ENCODE data around the gene JPT1. TPM values are rescaled to one million over a fixed set of nuclear protein-coding genes. Genes with fewer than 3 reads are reported as not detected.
"Not testable (repeated sequence)": the region's sequence is repeated elsewhere in the genome, so short reads cannot be mapped to it uniquely, and the experiment has no call there.

Gene JPT1
- total and polyA plus RNA-seq, 8 donors: 7.5 to 33.1 (median 17.5) TPM

GRCh38 chr17:75160211-75160610 is 5.9 kb upstream of the JPT1 start:
- WGBS, 2 donors: 88 to 93% methylated on average over 5 of the region's 5 CpGs
- Histone ChIP-seq H3K9me3 (no peaks in the 10 kb centered on the region), H3K4me3 (no peak overlapping the region), H3K27me3 (no peaks in the 10 kb centered on the region), H3K27ac (no peak overlapping the region), H3K4me1 (no peaks in the 10 kb centered on the region), H3K36me3 (no peaks in the 10 kb centered on the region)
- ATAC-seq: no peak
- no peak for FAIRE-seq
- DNase-seq: no peak
- TF ChIP-seq, protein P1, sequence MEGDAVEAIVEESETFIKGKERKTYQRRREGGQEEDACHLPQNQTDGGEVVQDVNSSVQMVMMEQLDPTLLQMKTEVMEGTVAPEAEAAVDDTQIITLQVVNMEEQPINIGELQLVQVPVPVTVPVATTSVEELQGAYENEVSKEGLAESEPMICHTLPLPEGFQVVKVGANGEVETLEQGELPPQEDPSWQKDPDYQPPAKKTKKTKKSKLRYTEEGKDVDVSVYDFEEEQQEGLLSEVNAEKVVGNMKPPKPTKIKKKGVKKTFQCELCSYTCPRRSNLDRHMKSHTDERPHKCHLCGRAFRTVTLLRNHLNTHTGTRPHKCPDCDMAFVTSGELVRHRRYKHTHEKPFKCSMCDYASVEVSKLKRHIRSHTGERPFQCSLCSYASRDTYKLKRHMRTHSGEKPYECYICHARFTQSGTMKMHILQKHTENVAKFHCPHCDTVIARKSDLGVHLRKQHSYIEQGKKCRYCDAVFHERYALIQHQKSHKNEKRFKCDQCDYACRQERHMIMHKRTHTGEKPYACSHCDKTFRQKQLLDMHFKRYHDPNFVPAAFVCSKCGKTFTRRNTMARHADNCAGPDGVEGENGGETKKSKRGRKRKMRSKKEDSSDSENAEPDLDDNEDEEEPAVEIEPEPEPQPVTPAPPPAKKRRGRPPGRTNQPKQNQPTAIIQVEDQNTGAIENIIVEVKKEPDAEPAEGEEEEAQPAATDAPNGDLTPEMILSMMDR (IDR thresholded peaks at IDR 0.05): no peak
- intact Hi-C loops (cut with DNase I): no loop called here

DNA sequence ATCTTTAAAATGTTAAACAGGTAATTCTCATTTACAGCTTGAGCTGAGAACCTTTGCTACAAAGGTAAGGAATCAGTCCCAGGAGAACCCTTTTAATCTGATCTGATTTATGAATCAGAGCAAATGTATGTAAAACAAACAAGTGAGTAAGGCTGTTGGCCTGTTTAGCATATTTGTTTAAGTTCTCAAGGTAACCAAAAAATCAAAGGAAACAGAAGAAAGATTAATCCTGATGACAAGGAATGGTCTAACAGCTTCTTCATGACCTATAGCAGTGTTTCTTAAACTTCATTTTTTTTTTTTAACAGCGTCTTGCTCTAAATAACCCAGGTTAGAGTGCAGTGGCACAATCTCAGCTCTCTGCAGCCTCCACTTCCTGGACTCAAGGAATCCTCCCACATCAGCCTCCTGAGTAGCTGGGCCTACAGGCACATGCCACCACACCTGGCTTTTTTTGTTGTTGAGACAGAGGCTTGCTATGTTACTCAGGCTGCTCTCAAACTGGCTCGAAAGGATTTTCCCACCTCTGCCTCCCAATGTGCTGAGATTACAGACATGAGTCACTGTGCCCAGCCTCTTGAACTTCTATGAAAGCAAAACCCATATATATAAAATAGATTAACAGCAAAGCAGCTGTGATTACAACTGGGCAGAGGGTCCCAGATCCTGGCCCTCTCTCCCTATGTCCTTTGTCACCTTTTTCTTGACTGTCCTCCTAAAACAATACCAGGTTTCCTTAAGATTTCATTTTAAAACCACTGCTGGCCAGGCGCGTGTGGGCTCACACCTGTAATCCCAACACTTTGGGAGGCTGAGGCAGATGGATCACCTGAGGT is 5.1 kb upstream of the JPT1 start:
- TF ChIP-seq, protein P1 (IDR thresholded peaks at IDR 0.05): no peak
- no peak for DNase-seq
- no peaks in the 10 kb centered on the region for H3K4me1 ChIP-seq
- intact Hi-C loops (cut with DNase I): no loop called here
- WGBS, 2 donors: 90 to 91% methylated on average over 4 of the region's 4 CpGs
- H3K4me3 ChIP-seq: no peak overlapping the region
- H3K27ac ChIP-seq: no peak overlapping the region
- no peaks in the 10 kb centered on the region for H3K36me3 ChIP-seq
- no peak for ATAC-seq
- H3K9me3 ChIP-seq: no peaks in the 10 kb centered on the region
- no peak for FAIRE-seq
- no peaks in the 10 kb centered on the region for H3K27me3 ChIP-seq

DNA sequence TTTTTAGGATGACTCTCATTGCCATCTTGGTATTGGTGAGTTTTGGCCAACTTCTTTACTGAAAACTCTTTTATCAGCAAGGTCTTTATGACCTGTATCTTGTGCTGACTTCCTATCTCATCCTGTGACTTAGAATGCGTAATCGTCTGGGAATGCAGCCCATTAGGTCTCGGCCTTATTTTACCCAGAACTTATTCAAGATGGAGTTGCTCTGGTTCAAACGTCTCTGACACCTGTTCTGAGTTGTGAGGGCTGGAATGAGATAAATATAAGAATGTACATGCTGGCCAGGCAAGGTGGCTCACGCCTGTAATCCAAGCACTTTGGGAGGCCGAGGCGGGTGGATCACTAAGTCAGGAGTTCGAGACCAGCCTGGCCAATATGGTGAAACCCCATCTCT is 4.2 kb upstream of the JPT1 start:
- ATAC-seq; intact Hi-C loops (cut with DNase I); FAIRE-seq: not testable (repeated sequence)

DNA sequence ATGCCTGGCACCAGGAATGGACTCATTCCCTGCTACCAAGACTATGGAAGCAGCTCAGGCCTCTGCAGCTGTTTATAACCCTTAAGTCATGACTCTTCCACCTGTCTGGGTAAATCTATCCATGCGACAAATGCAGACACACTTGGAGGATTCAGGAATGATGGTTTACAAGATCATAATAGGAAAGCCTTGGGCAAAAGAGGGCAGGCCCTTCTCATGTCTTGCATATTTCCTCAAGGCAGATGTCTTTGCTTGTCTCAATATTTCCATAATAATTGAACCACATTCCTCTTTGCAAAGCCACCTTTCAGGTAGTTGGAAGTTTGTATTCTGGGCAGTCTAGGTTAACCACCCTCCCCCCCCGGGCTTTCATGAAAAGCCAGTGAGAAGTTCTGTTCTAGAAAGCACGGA is 884 bp upstream of the JPT1 start:
- FAIRE-seq (no peak), ATAC-seq (no peak), DNase-seq (peak in 1 of 6 donors; percentile 17)
- peaks cover 0 to 10% (median 9%) of the 10 kb centered on the region in 3 donors for H3K4me1 ChIP-seq
- intact Hi-C loops (cut with DNase I): no loop called here
- H3K27ac ChIP-seq: no peak overlapping the region
- TF ChIP-seq, protein P1 (IDR thresholded peaks at IDR 0.05): no peak
- H3K4me3 ChIP-seq: no peak overlapping the region
- WGBS, 2 donors: 82 to 84% methylated on average over 3 of the region's 3 CpGs
- no peaks in the 10 kb centered on the region for H3K9me3 ChIP-seq
- H3K27me3 ChIP-seq: no peaks in the 10 kb centered on the region
- H3K36me3 ChIP-seq: no peaks in the 10 kb centered on the region

More for the DNA sequence above, 4.2 kb upstream of the JPT1 start:
- H3K4me1 ChIP-seq, DNase-seq, H3K27ac ChIP-seq, H3K9me3 ChIP-seq, H3K4me3 ChIP-seq, H3K27me3 ChIP-seq, H3K36me3 ChIP-seq: not testable (repeated sequence)
- WGBS, 2 donors: 87 to 92% methylated on average over 8 of the region's 8 CpGs

GRCh38 chr17:75153780-75154194 is 525 bp downstream of the JPT1 start:
- peak overlapping the region in 2 of 4 donors; percentile 70 to 71 for H3K27ac ChIP-seq
- intact Hi-C loops (cut with DNase I): no loop called here

More at GRCh38 chr17:75153780-75154194, 525 bp downstream of the JPT1 start:
- Histone ChIP-seq H3K27me3 (no peaks in the 10 kb centered on the region), H3K9me3 (no peaks in the 10 kb centered on the region), H3K4me3 (peak overlapping the region; percentile 67 to 94 (median 76)), H3K4me1 (peaks cover 0 to 10% (median 9%) of the 10 kb centered on the region in 3 donors), H3K36me3 (no peaks in the 10 kb centered on the region)
- ATAC-seq (peak in 2 of 4 donors; percentile 1 to 9), DNase-seq (peak in 5 of 6 donors; percentile 28 to 66 (median 38)), FAIRE-seq (no peak)
- 0% methylated on average over 31 to 35 of the region's 35 CpGs for WGBS, 2 donors
- TF ChIP-seq, protein P1 (IDR thresholded peaks at IDR 0.05): no peak

Measured in pancreas (tissue), 10 donors.